SH-SY5Y (cell line): ENCODE data around the gene PROCA1.

Experiments
- GATA2 ChIP-seq: IDR thresholded peaks from 2 replicates; pipeline ENCODE4 v1.6.1; 2011; ENCODE audit warnings: mild to moderate bottlenecking, low read depth, low read length
- GATA3 ChIP-seq: IDR thresholded peaks from 2 replicates; pipeline ENCODE4 v1.6.1; 2011; ENCODE audit warnings: low read depth, mild to moderate bottlenecking, low read length, moderate library complexity

Gene PROCA1

GRCh38 chr17:28738680-28739384 is 27.1 kb upstream of the PROCA1 start:
- TF ChIP-seq GATA2 (no peak), GATA3 (no peak)

GRCh38 chr17:28737770-28738679 is 26.3 kb upstream of the PROCA1 start:
- TF ChIP-seq GATA3 (no peak), GATA2 (no peak)

GRCh38 chr17:28737316-28737715 is 25.6 kb upstream of the PROCA1 start:
- TF ChIP-seq GATA3 (no peak), GATA2 (no peak)

GRCh38 chr17:28735242-28735722 is 23.6 kb upstream of the PROCA1 start:
- TF ChIP-seq GATA2 = no peak
- no peak for TF ChIP-seq GATA3

GRCh38 chr17:28734712-28735241 is 23.1 kb upstream of the PROCA1 start:
- TF ChIP-seq GATA2 (no peak), GATA3 (no peak)

GRCh38 chr17:28733346-28733745 is 21.7 kb upstream of the PROCA1 start:
- TF ChIP-seq GATA2 = no peak
- no peak for TF ChIP-seq GATA3

GRCh38 chr17:28729950-28730330 is 18.3 kb upstream of the PROCA1 start:
- TF ChIP-seq GATA3 = no peak
- TF ChIP-seq GATA2 = no peak

GRCh38 chr17:28728364-28729200 is 16.9 kb upstream of the PROCA1 start, which contains the start of gene NEK8:
TSS of gene NEK8 (plus strand) at chr17:28728788. CDS start at chr17:28728814, 26 bp downstream.
- no peak for TF ChIP-seq GATA3
- TF ChIP-seq GATA2 = no peak; the same call in 1 of the 2 replicates

GRCh38 chr17:28726627-28727491 is 15.2 kb upstream of the PROCA1 start:
- TF ChIP-seq GATA2 (no peak), GATA3 (no peak)

GRCh38 chr17:28726226-28726626 is 14.5 kb upstream of the PROCA1 start, which contains the start of gene TLCD1:
TSS of gene TLCD1 (minus strand) at chr17:28726233. CDS start at chr17:28726097, 136 bp downstream.
- no peak for TF ChIP-seq GATA2
- TF ChIP-seq GATA3 = no peak

GRCh38 chr17:28725660-28726225 is 14.1 kb upstream of the PROCA1 start:
- no peak for TF ChIP-seq GATA3
- no peak for TF ChIP-seq GATA2

GRCh38 chr17:28725166-28725659 is 13.5 kb upstream of the PROCA1 start:
- no peak for TF ChIP-seq GATA3
- no peak for TF ChIP-seq GATA2
